Kidney (tissue), 14 donors: ENCODE data around the gene DEPP1. TPM values are rescaled to one million over a fixed set of nuclear protein-coding genes. Genes with fewer than 3 reads are reported as not detected.

ENCODE experiments used
- DNase-seq, 5 donors: peaks; one replicate each; pipeline ENCODE4 v3.0.0-alpha.2; 2013 to 2020
- FAIRE-seq: peaks from 2 replicates; lab custom pipeline; 2012; peaks lifted over from hg19 to GRCh38; lab: Jason Lieb, UNC
- H3K27ac ChIP-seq, 2 donors: one replicate each; pipeline ENCODE4 v1.7.0; 2013; ENCODE audit warnings: low read depth in 2 of 2, low read length in 2 of 2, inconsistent platforms in 1 of 2
- H3K27me3 ChIP-seq: one replicate; pipeline ENCODE4 v1.7.1; 2013; ENCODE audit warnings: low read length, inconsistent platforms; ENCODE audit not compliant: control insufficient read depth, insufficient read depth
- H3K36me3 ChIP-seq, 3 donors: one replicate each; pipeline versions ENCODE4 v1.7.0 to v1.7.1; 2013; ENCODE audit warnings: low read length in 3 of 3, control low read depth in 1 of 3, inconsistent platforms in 1 of 3; ENCODE audit not compliant: insufficient read depth in 3 of 3, control insufficient read depth in 2 of 3
- H3K4me1 ChIP-seq, 3 donors: one replicate each; pipeline versions ENCODE4 v1.7.0 to v1.7.1; 2013; ENCODE audit warnings: low read length in 3 of 3, inconsistent platforms in 1 of 3, low read depth in 1 of 3; ENCODE audit not compliant: control insufficient read depth in 2 of 3, insufficient read depth in 2 of 3
- H3K4me3 ChIP-seq, 3 donors: one replicate each; pipeline versions ENCODE4 v1.7.0 to v1.8.1; 2013; ENCODE audit warnings: low read length in 3 of 3, control low read depth in 1 of 3, inconsistent platforms in 1 of 3
- H3K9ac ChIP-seq, 3 donors: one replicate each; pipeline versions ENCODE4 v1.7.0 to v1.7.1; 2013; ENCODE audit warnings: low read length in 3 of 3, control low read depth in 1 of 3, inconsistent platforms in 1 of 3
- H3K9me3 ChIP-seq, 3 donors: one replicate each; pipeline versions ENCODE4 v1.7.0 to v1.7.1; 2013; ENCODE audit warnings: low read length in 3 of 3, control low read depth in 1 of 3, inconsistent platforms in 1 of 3; ENCODE audit not compliant: control insufficient read depth in 2 of 3, insufficient read depth in 1 of 3
- CTCF ChIP-seq: IDR thresholded peaks from 3 replicates; pipeline ENCODE4 v1.5.1; 2012; ENCODE audit warnings: mild to moderate bottlenecking, moderate library complexity, borderline replicate concordance; ENCODE audit not compliant: insufficient read depth; ENCODE audit errors: extremely low read depth
- intact Hi-C: fragments of 100-400 bp; cut with DNase I; formaldehyde crosslinking; loops from one replicate; pipeline ENCODE4 v1.11.1; 2022
- polyA plus RNA-seq: library from polyadenylated mRNA; stranded (reverse); fragments of 350-450 nt; fragmentation: Illumina TruSeq; extraction: RNeasy Lipid Tissue Mini Kit (QIAGEN cat#74804); gene quantifications from one replicate; pipeline ENCODE4 v1.2.3, GENCODE V29; 2014; ENCODE audit warnings: low read depth, low replicate concordance; ENCODE audit not compliant: insufficient read depth
- total RNA-seq: library from RNA; stranded (reverse); fragmentation: NEBNext Ultra II Directional; extraction: Animal tissue kit (Norgen Biotek cat#: 25700); gene quantifications from one replicate; pipeline ENCODE4 v1.2.1, GENCODE V29; 2021
- donor health status: control.
- donor health status: control.
- donor health status: control.
- donor health status: control.
- donor health status: control.
- donor health status: DM: yes; HTN: yes; CAD: no.
- donor health status: Normal renal cell carcinoma (clear cell type).

DEPP1 gene
- total and polyA plus RNA-seq, 2 donors from 2014 or later = 44.4 to 146 TPM

GRCh38 chr10:44975431-44976331 is 2.9 kb downstream of the DEPP1 start:
- intact Hi-C loops = no loop called here
- DNase-seq = peak; percentile 62 to 87 (median 79)
- Histone ChIP-seq H3K9ac (peak overlapping the region in 2 of 3 donors; percentile 11 to 99), H3K4me1 (peaks cover 0 to 56% (median 36%) of the 10 kb centered on the region in 3 donors), H3K4me3 (peak overlapping the region in 2 of 3 donors; percentile 90 to 94), H3K9me3 (no peaks in the 10 kb centered on the region), H3K27me3 (no peaks in the 10 kb centered on the region), H3K27ac (peak overlapping the region; percentile 25 to 98), H3K36me3 (peaks cover 0 to 45% (median 18%) of the 10 kb centered on the region in 3 donors)
- FAIRE-seq = no peak
- no peak for TF ChIP-seq CTCF

GRCh38 chr10:44974628-44975430 is 3.8 kb downstream of the DEPP1 start:
- no peaks in the 10 kb centered on the region for H3K27me3 ChIP-seq
- intact Hi-C loops = no loop called here
- peak overlapping the region in 1 of 3 donors; percentile 79 for H3K9ac ChIP-seq
- FAIRE-seq (no peak), DNase-seq (peak; percentile 72 to 89 (median 81))
- H3K4me3 ChIP-seq = peak overlapping the region; percentile 25 to 58 (median 37)
- H3K27ac ChIP-seq = peak overlapping the region; percentile 70 to 79
- H3K9me3 ChIP-seq = no peaks in the 10 kb centered on the region
- peaks cover 0 to 51% (median 23%) of the 10 kb centered on the region in 3 donors for H3K36me3 ChIP-seq
- peaks cover 0 to 47% (median 36%) of the 10 kb centered on the region in 3 donors for H3K4me1 ChIP-seq
- peak; percentile 89 for TF ChIP-seq CTCF

- H3K9ac ChIP-seq = peak overlapping the region in 1 of 3 donors; percentile 79
- DNase-seq (no peak), FAIRE-seq (no peak)
- intact Hi-C loops = no loop called here
- no peaks in the 10 kb centered on the region for H3K9me3 ChIP-seq
- H3K27ac ChIP-seq = peak overlapping the region; percentile 20 to 79
- peak overlapping the region in 1 of 3 donors; percentile 58 for H3K4me3 ChIP-seq
- H3K4me1 ChIP-seq = peaks cover 0 to 41% (median 33%) of the 10 kb centered on the region in 3 donors
- H3K36me3 ChIP-seq = peaks cover 0 to 51% (median 25%) of the 10 kb centered on the region in 3 donors
- no peak for TF ChIP-seq CTCF
- H3K27me3 ChIP-seq = no peaks in the 10 kb centered on the region
Measured at GRCh38 chr10:44974082-44974627, 4.5 kb downstream of the DEPP1 start.
